ENCODE measurements around the gene EFR3B. TPM values are rescaled to one million over a fixed set of nuclear protein-coding genes. Genes with fewer than 3 reads are reported as not detected.
A peak's percentile ranks its signal among the peaks of the same experiment; 100 is the strongest.

EFR3B gene
- total RNA-seq, 1 experiment from 2014 or later, result 8.9 TPM

DNA sequence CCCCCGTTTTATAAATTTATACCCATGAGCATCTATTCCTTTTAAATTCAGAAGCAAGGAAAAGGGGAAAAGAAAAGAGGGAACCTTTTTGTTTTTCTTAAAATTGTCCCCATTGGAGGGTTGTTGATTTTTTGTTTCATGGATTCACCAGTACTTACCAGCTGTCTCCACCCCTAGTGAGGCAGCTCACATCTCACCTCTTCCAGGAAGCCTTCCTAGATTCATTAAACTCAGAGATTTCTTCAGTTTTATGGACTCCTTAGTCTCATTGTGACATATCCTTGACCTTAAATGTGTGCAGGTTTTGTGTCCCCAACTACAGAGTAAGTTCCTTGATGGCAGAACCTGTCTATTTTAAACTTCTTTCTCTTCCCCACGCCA lies 35.9 kb downstream of the EFR3B start (continued):
- TF ChIP-seq OVOL2 (CRISPR knock-in tag; IDR thresholded peaks at IDR 0.05; ENCODE audit: borderline replicate concordance) (no peak), NR2C2 (CRISPR knock-in tag; IDR thresholded peaks at IDR 0.05) (no peak), HMGA2 (CRISPR knock-in tag; IDR thresholded peaks at IDR 0.05) (no peak), NFATC4 (CRISPR knock-in tag; IDR thresholded peaks at IDR 0.05) (no peak), FOXP1 (CRISPR knock-in tag; IDR thresholded peaks at IDR 0.05; ENCODE audit: borderline replicate concordance) (no peak), SMAD3 (CRISPR knock-in tag; IDR thresholded peaks at IDR 0.05; ENCODE audit: borderline replicate concordance) (no peak)
- TF ChIP-seq, protein P1, sequence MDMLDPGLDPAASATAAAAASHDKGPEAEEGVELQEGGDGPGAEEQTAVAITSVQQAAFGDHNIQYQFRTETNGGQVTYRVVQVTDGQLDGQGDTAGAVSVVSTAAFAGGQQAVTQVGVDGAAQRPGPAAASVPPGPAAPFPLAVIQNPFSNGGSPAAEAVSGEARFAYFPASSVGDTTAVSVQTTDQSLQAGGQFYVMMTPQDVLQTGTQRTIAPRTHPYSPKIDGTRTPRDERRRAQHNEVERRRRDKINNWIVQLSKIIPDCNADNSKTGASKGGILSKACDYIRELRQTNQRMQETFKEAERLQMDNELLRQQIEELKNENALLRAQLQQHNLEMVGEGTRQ (CRISPR knock-in tag; IDR thresholded peaks at IDR 0.05), result no peak
- TF ChIP-seq, protein P2, sequence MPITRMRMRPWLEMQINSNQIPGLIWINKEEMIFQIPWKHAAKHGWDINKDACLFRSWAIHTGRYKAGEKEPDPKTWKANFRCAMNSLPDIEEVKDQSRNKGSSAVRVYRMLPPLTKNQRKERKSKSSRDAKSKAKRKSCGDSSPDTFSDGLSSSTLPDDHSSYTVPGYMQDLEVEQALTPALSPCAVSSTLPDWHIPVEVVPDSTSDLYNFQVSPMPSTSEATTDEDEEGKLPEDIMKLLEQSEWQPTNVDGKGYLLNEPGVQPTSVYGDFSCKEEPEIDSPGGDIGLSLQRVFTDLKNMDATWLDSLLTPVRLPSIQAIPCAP (CRISPR knock-in tag; IDR thresholded peaks at IDR 0.05), result no peak

DNA sequence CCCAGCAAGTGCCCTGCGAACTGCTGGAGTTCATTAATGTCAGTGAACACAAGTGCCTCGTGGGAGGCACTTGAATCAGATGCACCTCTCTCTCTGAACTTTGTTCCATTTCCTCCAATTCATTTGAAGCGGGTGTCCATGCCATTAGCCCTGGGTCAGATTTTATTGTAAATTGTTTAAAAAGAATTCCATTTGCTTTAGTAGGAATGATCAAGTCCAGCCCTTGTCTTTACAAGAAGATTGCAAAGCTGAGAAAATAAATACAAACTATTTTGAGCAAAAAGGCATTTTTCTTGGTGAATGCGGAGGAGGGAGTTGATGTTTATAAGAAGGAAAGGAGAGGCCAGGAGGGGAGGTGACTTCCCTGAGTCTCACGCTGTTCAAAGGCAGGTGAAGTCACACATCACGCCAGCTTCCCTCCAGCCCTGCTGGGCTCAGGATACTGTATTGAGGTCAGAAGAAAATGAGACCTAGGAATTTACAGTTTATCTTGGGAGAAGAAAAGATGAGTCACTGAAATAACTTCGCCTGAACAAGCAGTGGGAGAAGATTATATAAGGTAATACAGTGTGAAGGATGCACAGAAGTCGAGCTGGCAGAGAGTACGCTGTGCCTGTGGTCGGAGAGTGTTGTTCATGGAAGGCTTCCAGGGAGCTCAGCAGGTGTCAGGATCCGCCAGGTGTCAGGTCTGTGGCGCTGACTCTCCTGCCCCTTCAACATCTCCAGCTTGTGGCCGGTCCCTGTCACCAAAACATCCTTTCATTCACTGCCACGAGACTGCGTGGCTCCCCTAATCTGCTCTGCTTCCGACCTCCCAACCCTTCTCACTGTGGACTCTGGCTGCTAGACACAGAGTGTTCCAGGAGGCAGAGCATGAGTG lies 36.5 kb downstream of the EFR3B start:
- ATAC-seq, result no peak
- no peaks in the 10 kb centered on the region for H3K27me3 Mint-ChIP-seq (ENCODE audit: low read depth)
- TF ChIP-seq GABPB1 (CRISPR knock-in tag; IDR thresholded peaks at IDR 0.05) (no peak), ATF1 (CRISPR knock-in tag; IDR thresholded peaks at IDR 0.05) (no peak), FOXK1 (CRISPR knock-in tag; IDR thresholded peaks at IDR 0.05) (no peak), NFATC4 (CRISPR knock-in tag; IDR thresholded peaks at IDR 0.05) (no peak), FOXJ3 (CRISPR knock-in tag; IDR thresholded peaks at IDR 0.05; ENCODE audit: borderline replicate concordance) (no peak), NFE2L1 (CRISPR knock-in tag; IDR thresholded peaks at IDR 0.05) (no peak), KAT7 (CRISPR knock-in tag; IDR thresholded peaks at IDR 0.05; ENCODE audit: borderline replicate concordance) (no peak)
- TF ChIP-seq, protein P3, sequence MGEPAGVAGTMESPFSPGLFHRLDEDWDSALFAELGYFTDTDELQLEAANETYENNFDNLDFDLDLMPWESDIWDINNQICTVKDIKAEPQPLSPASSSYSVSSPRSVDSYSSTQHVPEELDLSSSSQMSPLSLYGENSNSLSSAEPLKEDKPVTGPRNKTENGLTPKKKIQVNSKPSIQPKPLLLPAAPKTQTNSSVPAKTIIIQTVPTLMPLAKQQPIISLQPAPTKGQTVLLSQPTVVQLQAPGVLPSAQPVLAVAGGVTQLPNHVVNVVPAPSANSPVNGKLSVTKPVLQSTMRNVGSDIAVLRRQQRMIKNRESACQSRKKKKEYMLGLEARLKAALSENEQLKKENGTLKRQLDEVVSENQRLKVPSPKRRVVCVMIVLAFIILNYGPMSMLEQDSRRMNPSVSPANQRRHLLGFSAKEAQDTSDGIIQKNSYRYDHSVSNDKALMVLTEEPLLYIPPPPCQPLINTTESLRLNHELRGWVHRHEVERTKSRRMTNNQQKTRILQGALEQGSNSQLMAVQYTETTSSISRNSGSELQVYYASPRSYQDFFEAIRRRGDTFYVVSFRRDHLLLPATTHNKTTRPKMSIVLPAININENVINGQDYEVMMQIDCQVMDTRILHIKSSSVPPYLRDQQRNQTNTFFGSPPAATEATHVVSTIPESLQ (CRISPR knock-in tag; IDR thresholded peaks at IDR 0.05), result no peak
- TF ChIP-seq, protein P4, sequence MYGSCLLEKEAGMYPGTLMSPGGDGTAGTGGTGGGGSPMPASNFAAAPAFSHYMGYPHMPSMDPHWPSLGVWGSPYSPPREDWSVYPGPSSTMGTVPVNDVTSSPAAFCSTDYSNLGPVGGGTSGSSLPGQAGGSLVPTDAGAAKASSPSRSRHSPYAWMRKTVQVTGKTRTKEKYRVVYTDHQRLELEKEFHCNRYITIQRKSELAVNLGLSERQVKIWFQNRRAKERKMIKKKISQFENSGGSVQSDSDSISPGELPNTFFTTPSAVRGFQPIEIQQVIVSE (CRISPR knock-in tag; IDR thresholded peaks at IDR 0.05; ENCODE audit: borderline replicate concordance), result no peak
- TF ChIP-seq, protein P5, sequence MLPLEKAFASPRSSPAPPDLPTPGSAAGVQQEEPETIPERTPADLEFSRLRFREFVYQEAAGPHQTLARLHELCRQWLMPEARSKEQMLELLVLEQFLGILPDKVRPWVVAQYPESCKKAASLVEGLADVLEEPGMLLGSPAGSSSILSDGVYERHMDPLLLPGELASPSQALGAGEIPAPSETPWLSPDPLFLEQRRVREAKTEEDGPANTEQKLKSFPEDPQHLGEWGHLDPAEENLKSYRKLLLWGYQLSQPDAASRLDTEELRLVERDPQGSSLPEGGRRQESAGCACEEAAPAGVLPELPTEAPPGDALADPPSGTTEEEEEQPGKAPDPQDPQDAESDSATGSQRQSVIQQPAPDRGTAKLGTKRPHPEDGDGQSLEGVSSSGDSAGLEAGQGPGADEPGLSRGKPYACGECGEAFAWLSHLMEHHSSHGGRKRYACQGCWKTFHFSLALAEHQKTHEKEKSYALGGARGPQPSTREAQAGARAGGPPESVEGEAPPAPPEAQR (CRISPR knock-in tag; IDR thresholded peaks at IDR 0.05), result no peak
- TF ChIP-seq, protein P6, sequence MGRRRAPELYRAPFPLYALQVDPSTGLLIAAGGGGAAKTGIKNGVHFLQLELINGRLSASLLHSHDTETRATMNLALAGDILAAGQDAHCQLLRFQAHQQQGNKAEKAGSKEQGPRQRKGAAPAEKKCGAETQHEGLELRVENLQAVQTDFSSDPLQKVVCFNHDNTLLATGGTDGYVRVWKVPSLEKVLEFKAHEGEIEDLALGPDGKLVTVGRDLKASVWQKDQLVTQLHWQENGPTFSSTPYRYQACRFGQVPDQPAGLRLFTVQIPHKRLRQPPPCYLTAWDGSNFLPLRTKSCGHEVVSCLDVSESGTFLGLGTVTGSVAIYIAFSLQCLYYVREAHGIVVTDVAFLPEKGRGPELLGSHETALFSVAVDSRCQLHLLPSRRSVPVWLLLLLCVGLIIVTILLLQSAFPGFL (CRISPR knock-in tag; IDR thresholded peaks at IDR 0.05; ENCODE audit: borderline replicate concordance), result no peak
- TF ChIP-seq, protein P7, sequence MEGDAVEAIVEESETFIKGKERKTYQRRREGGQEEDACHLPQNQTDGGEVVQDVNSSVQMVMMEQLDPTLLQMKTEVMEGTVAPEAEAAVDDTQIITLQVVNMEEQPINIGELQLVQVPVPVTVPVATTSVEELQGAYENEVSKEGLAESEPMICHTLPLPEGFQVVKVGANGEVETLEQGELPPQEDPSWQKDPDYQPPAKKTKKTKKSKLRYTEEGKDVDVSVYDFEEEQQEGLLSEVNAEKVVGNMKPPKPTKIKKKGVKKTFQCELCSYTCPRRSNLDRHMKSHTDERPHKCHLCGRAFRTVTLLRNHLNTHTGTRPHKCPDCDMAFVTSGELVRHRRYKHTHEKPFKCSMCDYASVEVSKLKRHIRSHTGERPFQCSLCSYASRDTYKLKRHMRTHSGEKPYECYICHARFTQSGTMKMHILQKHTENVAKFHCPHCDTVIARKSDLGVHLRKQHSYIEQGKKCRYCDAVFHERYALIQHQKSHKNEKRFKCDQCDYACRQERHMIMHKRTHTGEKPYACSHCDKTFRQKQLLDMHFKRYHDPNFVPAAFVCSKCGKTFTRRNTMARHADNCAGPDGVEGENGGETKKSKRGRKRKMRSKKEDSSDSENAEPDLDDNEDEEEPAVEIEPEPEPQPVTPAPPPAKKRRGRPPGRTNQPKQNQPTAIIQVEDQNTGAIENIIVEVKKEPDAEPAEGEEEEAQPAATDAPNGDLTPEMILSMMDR (IDR thresholded peaks at IDR 0.05), result no peak
- TF ChIP-seq, protein P8, sequence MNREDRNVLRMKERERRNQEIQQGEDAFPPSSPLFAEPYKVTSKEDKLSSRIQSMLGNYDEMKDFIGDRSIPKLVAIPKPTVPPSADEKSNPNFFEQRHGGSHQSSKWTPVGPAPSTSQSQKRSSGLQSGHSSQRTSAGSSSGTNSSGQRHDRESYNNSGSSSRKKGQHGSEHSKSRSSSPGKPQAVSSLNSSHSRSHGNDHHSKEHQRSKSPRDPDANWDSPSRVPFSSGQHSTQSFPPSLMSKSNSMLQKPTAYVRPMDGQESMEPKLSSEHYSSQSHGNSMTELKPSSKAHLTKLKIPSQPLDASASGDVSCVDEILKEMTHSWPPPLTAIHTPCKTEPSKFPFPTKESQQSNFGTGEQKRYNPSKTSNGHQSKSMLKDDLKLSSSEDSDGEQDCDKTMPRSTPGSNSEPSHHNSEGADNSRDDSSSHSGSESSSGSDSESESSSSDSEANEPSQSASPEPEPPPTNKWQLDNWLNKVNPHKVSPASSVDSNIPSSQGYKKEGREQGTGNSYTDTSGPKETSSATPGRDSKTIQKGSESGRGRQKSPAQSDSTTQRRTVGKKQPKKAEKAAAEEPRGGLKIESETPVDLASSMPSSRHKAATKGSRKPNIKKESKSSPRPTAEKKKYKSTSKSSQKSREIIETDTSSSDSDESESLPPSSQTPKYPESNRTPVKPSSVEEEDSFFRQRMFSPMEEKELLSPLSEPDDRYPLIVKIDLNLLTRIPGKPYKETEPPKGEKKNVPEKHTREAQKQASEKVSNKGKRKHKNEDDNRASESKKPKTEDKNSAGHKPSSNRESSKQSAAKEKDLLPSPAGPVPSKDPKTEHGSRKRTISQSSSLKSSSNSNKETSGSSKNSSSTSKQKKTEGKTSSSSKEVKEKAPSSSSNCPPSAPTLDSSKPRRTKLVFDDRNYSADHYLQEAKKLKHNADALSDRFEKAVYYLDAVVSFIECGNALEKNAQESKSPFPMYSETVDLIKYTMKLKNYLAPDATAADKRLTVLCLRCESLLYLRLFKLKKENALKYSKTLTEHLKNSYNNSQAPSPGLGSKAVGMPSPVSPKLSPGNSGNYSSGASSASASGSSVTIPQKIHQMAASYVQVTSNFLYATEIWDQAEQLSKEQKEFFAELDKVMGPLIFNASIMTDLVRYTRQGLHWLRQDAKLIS (CRISPR knock-in tag; IDR thresholded peaks at IDR 0.05; ENCODE audit: borderline replicate concordance), result no peak
- TF ChIP-seq, protein P2 (CRISPR knock-in tag; IDR thresholded peaks at IDR 0.05), result no peak

More for the DNA sequence above, 36.5 kb downstream of the EFR3B start:
- POLR2A ChIA-PET, result interaction anchor here (0.6 kb wide), 1 partner anchor 16 kb away, joined by 7 read pairs; no protein-coding TSS in a partner anchor
- Mint-ChIP-seq H3K4me1 (peaks cover 8% of the 10 kb centered on the region), H3K4me3 (no peak overlapping the region), H3K27ac (peak overlapping the region; percentile 13; the same call in 1 of the 2 replicates), H3K36me3 (peaks cover 2% of the 10 kb centered on the region; the same call in 1 of the 2 replicates), H3K9me3 (peaks cover 6% of the 10 kb centered on the region; the same call in 1 of the 2 replicates)
- DNase-seq (ENCODE audit: low spot score), result no peak
- CTCF ChIA-PET, result interaction anchor here (0.6 kb wide), 1 partner anchor 963 kb away, joined by 5 read pairs; no protein-coding TSS in a partner anchor

Measured in WTC11 (cell line).